ENCODE results near the gene ULBP2. TPM values are rescaled to one million over a fixed set of nuclear protein-coding genes. Genes with fewer than 3 reads are reported as not detected.
"Not testable (repeated sequence)": the region's sequence is repeated elsewhere in the genome, so short reads cannot be mapped to it uniquely, and the experiment has no call there.

Gene ULBP2
- polyA plus RNA-seq, 5 donors: 2.3 to 2.9 (median 2.5) TPM

DNA sequence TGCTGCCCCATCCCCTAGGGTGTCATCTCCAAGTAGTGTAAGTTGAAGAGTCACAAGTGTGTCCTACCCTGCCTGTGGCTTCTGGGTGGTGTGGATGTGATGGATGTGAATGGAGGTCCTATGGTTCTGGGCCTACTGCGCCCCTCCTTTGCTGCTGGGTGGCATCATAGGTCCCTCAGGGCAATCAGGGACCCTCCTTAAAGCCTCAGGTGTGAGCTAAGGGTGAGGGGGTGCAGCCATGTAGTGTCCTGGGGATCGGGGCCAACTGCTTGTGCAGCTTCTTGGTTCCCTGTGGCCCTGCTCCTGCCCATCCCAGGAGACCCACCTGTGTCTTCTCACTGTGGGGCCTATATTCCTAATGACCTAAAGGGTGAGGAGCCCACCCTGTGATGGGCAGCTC, 24.5 kb downstream of the ULBP2 start:
- not testable (repeated sequence) for DNase-seq

DNA sequence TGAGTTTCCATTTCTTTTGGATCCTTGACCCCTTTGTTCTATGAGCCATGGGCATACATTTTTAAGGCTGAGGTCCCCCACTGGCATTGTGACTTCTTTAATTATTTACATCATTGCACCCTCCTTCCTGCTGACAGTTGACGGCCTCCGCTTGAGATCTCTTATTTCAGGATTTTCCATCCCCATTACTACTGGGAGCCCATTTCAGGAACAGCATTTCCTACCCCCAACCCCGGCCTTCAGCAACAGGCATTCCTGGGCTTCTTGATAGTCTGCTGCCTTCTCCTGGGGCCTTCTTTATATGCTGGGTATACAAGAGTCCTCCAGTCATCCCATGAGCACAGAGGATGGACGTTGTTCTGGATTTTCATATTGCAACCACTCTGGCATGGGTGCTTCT, 25.8 kb downstream of the ULBP2 start:
- no peak for DNase-seq

DNA sequence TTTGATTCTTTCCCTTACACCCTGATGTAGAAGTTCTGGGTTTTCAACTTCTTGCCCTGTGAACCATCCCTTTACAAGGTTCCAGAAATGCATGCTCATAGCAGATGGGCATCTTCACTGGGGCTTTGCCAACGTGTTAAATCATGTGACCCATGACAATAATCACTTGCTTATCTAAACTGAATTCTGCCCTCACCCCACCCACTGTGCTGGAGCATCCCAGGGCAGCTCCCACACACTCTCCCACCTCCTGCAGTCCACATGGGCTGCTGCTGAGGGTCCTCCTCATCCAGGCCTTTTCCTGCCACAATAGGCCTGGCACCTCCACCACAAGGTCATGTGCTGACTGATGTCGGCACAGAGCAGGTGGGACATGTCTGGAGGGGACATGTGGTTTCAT, 26.2 kb downstream of the ULBP2 start:
- DNase-seq: not testable (repeated sequence)

DNA sequence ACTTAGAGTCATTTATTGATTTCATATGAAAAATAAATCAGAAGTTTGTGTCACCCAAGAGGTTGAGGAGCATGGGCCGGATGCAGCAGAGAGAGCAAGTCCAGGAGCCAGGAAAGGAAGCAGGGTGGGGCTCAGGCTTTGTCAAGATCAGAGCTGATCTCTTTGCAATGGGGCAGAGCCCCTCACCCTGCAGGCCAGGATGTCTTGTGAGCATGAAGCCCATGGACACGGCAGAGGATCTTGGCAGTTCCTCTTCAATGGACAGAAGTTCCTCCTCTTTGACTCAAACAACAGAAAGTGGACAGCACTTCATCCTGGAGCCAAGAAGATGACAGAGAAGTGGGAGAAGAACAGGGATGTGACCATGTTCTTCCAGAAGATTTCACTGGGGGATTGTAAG, 27.1 kb downstream of the ULBP2 start:
- not testable (repeated sequence) for DNase-seq

DNA sequence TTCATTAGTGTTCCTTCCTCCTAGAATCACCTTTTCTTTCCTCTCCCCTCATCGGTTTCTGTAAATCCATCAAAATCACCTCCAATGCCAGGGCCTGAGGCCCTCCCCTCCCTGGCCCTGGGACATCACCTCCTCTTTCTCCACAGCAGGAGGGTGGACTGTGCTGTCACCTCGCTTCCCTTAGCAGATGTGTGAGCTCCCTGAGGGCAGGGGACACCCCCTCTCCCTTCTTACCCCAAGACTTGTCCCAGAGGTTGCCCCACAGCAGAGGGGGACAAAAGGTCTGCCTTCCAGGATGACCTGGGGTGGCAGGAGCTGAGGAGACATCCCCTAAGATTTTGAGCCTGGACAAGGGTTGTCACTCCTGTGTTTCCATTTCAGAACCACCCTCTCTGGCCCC, 27.8 kb downstream of the ULBP2 start:
- no peak for DNase-seq

DNA sequence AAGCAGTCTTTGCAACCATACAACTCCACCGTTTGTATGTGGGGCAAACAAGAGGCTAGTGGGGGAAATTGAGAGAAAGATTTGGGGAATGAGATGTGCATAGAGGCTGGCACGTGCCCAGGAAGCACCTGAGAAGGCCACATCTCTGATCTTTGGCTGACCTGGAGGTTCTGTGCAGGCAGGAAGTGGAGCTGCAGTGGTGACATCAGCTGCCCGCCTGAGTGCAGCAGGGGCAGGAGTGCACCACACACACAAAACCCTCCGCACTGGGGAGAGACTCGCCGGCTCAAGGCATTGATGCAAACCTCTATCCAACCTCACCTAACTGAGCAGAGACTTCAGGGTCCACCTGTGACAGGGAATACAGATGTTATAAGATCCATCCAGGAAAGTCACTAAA, 32.6 kb downstream of the ULBP2 start:
- not testable (repeated sequence) for DNase-seq

DNA sequence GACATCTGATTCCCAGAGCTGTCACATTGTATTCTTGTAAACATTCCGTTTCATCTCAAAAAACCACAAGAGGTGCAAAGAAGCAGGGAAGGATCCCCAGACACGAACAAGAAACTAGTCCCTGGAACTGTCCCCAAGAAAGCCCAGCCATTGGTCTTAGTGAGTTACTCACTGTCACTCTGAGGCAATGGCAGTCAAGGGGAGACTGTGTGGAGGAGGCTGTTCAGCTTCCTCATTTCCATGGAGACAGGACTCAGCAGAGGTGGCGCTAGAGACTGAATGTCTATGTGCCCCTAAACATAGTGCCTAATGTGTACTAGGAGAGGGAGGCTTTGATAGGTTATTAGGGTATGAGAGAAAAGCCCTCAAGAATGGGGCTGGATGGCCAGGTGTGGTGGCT, 33.0 kb downstream of the ULBP2 start:
- DNase-seq: no peak

DNA sequence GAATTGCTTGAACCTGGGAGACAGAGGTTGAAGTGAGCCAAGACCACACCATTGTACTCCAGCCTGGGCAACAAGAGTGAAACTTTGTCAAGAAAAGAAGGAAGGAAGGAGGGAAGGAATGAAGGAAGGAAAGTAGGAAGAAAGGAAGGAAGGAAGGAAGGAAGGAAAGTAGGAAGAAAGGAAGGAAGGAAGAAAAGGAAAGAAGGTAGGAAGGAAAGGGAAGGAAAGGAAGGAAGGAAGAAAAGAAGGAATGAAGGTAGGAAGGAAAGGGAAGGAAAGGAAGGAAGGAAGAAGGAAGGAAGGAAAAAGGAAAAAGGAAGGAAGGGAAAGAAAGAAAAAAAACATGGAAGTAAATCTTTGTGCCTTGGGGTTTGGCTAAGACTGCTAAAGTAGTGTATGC, 33.6 kb downstream of the ULBP2 start:
- no peak for DNase-seq

DNA sequence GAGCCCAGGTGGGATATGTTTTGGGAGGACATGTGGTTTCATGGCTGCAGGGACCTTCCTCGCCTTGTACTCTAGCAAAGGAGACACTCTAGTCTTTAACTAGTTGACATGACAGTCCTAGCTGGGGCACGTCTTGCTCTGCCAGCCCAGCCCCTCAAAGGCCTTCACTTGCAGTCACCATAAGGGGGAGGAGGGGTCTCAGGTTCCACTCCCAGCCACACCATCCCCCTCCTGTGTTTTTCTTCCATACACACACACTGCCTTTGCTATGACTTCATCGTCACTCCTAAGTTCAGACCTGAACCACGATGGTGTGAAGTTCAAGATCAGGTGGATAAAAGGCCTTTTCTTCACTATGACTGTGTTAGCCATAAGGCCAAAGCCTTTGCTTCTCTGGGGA, 35.4 kb downstream of the ULBP2 start:
- no peak for DNase-seq

DNA sequence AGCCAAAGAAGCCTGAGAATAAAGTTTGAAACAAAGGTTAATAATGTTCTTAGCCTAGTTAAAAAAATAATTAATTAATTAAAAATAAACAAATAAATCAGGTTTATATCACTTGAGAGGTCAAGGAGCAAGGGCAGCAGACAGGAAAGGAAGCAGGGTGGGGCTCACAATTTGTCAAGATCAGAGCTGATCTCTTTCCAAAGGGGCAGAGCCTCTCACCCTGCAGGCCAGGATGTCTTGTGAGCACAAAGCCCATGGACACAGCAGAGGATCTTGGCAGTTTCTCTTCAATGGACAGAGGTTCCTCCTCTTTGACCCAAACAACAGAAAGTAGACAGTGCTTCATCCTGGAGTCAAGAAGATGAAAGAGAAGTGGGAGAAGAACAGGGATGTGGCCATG, 36.8 kb downstream of the ULBP2 start:
- no peak for DNase-seq

DNA sequence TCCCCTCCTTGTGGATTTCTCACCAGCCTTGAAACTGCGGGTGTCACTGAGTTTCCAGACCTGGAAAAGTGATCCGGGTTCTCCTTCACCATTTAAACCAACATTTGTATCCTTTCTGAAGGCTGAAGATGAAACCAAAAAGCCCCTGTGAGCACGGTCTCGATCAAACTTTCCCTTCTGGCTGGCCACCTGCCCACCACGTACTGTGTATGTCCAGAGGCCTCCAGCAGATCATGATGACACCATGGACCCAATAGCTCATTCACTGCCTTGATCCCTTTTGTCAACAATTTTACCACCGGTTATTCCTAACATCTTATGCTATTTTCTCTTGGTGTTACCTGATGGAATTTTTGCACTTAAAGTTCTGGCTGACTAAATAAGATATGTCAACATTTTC, 37.5 kb downstream of the ULBP2 start:
- DNase-seq: no peak

DNA sequence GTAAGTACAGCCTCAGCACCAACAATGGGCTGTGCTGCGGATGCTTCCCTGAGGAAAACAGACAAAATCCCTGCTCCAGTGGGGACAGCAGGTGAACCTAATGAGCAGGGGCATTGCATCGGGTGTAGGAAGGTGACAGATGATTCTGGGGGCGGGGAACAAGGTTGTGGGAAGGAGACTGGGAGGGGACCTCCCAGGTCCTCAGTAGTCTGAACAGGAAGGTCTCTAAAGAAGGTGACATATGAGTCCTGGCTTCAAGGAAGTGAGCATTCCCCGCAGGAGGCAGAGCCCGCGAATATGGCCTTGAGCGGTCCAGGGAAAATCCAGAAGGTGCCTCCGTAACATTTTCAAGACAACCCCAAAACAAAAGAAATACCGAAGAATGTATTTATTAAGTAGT, 41.3 kb downstream of the ULBP2 start:
- DNase-seq: no peak

DNA sequence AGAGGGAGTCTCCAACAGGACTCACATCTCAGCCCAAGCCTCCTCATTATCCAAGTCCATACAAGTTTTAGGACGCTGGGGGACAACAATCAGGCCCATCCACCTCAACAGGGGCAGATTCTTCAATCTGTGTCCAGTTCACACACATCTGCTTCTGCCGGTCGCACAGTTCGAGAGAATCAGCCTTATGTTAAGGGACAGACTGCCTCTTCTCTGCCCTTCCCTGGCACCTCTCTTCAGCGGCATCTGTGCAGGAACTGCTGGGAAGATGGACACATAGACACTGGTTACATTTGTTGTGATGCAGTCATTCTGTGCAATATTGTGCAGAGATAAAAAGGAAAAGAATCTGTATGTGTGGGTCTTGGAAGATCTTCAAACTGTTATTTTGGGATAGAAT, 43.0 kb downstream of the ULBP2 start:
- DNase-seq: no peak

DNA sequence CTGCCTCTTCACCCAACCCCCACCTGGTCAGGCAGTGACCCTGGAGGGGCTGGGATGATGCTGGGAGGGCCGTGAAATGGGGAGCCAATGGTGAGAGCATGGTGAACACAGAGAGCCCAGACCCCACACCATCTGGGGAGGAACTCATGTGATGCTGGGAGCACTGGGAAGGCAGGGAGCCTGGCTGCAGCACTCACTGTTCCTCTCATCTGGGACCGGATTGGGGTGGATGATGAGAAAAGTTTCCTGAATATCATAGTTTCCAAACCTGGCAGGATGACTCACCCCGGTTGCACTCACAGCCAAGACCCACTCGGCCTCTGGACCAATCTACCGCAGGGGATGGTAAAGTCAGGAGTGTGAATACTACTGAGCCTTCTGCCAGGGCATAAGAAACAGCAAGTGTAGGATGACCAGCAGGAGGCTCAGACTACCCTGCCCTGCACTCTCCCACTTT, 43.7 kb downstream of the ULBP2 start:
- DNase-seq: no peak

DNA sequence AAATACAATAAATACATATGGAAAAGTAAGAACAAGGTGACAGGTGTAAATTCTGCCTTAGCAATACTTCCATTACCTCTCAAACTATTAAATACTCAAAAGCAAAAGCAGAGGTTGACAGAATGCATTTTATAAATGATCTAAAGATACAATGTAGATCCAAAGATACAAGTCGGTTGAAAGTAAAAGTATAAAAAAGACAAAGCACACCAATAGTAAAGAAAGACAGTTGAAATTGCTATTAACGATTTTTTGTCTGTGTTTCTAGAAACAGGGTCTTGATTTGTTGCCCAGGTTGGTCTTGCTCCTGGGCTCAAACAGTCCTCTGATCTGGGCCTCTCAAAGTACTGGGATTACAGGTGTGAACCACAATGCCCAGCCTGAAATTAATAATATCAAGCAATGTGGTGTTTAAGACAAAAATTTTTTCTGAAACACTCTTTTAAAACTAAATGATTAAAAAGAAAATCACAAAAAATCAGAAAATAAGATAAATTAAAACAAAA, 45.8 kb downstream of the ULBP2 start:
- DNase-seq: no peak

DNA sequence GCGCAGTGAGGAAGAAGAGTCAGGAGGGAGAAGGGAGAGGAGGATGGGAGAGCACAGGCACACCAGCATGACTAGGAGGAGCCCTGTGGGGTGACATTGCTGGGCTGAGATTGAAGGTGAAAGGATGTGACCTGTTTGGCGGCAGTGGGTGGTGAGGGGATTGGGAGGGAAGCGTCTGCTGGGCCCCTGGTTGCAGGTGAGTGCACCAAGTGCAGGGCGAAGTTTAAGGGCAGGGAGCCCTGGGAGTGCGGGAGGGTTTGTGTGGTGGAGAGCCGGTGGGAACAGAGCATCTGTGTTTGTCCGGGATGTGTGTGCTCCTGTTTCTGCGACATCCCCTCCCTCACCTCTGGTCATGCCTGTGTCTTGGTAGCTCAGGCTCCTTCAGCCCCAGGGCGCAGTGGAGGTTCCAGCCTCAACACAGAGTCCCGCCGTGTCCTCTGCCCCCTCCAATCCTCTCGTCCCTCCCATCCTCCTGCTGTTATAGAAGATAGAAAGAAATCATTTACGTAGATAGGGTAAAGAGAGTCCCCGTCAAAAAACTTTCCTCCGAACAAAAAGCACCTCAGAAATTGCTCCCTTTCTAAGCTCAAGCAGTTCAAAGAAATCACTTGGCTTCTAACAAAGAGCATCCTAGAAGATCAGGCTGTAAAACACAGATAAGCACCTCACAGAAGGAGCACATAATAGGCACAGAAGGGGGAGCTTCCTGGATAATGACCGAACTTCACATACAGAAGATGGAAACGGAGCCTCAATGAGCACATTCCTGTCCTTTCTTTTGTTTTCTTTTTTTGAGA, 46.9 kb downstream of the ULBP2 start:
- no peak for DNase-seq

DNA sequence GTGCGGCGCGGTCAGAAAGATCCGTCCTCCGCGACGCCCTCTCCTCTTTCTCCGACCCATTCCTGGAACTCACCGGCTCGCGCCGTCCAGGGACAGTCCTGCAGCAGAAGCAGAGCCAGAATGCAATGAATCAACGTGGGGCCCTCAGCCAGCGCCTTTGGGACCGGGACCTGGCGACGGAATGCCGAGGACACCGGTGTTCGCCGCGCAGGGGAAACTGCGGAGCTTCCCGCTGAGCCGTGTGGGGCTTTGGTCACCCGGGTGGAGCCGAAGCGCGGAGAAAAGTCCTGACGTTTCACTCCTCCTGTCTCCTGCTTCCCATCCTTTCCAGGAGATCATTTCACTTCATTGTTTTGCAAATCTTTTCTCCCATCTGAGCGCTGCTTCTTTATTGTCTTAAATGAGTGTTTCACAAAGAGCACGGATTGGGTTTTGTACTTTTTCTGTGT, 48.4 kb downstream of the ULBP2 start:
- no peak for DNase-seq

DNA sequence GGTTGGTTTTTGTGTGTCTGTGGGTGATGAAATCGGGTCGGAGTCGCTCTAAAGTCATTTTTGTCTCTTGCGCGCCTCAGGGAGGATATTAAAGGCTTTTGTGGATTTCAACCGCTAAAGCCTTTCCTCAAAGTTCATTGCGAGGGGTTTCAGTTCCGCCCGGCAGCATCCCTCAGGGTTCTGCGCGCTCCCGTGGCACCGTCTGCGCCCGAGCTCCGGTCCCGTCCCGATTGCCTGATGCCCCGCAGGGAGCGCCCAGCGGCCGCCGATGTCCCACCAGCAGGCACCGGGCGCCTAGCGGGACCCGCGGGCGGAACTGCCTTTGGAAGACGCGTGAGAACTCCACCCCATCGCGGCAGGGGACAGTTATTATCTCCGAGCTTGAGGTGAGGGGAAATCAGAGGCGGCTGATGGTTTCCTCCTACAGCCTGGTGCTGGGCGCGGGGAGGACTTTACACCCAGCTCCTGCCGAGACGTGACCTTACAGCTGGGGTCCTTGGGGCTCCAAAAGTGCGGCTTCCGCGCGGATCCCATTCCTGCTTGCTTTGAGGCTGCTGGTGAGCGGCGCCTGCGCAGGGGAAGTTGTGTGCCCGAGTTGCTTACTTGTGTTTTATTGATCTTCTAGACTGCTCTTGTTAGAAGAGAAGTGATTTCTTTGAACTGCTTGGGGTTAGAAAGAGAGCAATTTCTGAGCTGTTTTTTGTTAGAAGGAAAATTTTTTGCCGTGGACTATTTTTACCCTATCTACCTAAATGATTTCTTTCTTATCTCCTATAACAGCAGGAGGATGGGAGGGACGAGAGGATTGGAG, 49.1 kb downstream of the ULBP2 start:
- DNase-seq: no peak

DNA sequence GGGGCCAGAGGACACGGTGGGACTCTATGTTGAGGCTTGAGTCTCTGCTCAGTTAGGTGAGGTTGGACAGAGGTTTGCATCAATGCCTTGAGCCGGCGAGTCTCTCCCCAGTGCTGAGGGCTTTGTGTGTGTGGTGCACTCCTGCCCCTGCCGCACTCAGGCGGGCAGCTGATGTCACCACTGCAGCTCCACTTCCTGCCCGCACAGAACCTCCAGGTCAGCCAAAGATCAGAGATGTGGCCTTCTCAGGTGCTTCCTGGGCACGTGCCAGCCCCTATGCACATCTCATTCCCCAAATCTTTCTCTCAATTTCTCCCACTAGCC, 49.6 kb downstream of the ULBP2 start:
- not testable (repeated sequence) for DNase-seq

DNA sequence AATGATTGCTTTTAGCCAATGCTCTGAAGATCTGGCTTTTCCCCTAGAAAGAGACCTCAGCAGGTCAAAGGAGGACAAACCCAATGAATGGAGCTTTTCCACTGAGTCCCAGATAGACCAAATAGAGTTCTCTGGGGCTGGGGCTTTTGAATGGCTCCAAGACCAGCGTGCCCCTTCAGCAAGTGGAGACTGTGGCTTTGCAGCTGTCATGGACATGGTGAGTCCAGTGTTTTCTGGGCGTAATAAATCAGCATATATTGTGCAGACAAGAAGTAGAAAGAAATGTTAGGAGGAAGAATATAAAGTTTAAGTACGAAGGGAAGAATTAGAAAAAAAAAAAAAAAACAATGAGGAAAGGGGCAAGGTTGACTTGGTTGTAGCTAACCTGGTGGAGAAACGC, 50.0 kb downstream of the ULBP2 start:
- DNase-seq: no peak

DNA sequence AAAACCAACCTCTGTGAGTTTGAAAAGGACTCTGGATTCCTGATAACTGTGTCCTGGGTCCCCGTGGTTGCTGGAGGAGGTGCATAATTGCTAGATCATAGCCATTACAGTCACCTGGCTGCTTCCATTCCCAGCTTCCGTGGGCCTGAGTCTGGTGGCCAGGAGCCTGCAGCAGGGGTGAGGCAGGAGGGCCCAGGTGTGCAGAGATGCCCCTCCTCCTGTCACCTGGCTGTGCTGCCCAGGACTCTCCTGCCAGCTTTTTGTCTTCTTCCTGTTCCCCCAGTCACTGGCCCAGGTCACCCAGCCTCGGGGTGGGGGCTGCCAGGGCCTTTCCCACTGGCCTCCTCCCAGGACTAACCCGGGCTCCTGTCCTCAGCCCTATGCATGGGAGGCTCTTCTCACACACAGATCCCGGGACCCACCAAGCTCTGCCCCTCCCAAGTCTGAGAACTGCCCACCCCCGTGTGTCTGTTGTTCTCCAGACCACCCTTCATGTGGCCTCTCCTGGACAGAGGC, 53.5 kb downstream of the ULBP2 start:
- DNase-seq: no peak

DNA sequence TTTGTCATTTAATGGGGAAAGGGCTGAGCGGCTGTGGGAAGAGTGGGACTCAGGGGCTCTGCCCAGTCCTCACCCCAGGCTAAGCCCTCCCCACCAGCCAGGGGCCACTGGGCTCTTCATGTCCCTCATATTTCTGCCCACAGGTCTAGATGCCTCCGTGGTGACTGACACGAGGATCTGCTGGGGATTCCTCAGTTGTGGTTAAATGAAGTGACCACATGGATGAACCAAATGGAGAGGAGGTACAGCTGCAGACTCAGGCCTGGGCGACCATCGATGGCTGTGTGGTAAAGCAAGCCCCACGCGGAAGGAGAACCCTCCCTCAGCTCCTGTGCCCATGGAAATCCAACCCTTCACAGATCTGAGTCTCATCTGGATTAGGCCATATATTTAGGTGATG, 54.2 kb downstream of the ULBP2 start:
- no peak for DNase-seq

All from right lung (tissue), 5 donors.